Keratinocyte (primary cell): ENCODE data around the gene APBB1IP. TPM values are rescaled to one million over a fixed set of nuclear protein-coding genes. Genes with fewer than 3 reads are reported as not detected.
A peak's percentile ranks its signal among the peaks of the same experiment; 100 is the strongest.

Experiments used
- DNase-seq: peaks from one replicate; pipeline ENCODE4 v3.0.0-alpha.2; 2011; ENCODE audit warnings: low read depth, missing footprints, low spot score
- FAIRE-seq: peaks from 2 replicates; lab custom pipeline; 2011; peaks lifted over from hg19 to GRCh38; lab: Jason Lieb, UNC
- H2AFZ ChIP-seq: 2 replicates; pipeline ENCODE4 v1.6.0; 2012; ENCODE audit warnings: low read length, control low read depth, inconsistent platforms; ENCODE audit not compliant: control insufficient read depth
- H3K27ac ChIP-seq: 2 replicates; pipeline ENCODE4 v1.5.1; 2011; ENCODE audit warnings: low read length; ENCODE audit not compliant: control insufficient read depth, insufficient read depth
- H3K27me3 ChIP-seq: 3 replicates; pipeline ENCODE4 v1.6.0; 2011; ENCODE audit warnings: low read length; ENCODE audit not compliant: control insufficient read depth, insufficient read depth; ENCODE audit errors: extremely low read depth
- H3K36me3 ChIP-seq, 2 experiments: 2 replicates in 1 of 2; 3 replicates in 1 of 2; pipeline ENCODE4 v1.5.1; 2011; ENCODE audit warnings: low read length in 2 of 2, mild to moderate bottlenecking in 1 of 2; ENCODE audit not compliant: control insufficient read depth in 2 of 2, insufficient read depth in 2 of 2; ENCODE audit errors: extremely low read depth in 1 of 2
- H3K4me1 ChIP-seq: 3 replicates; pipeline ENCODE4 v1.5.1; 2011; ENCODE audit warnings: low read length; ENCODE audit not compliant: control insufficient read depth, insufficient read depth; ENCODE audit errors: extremely low read depth
- H3K4me2 ChIP-seq: 3 replicates; pipeline ENCODE4 v1.6.0; 2011; ENCODE audit warnings: low read depth, low read length; ENCODE audit not compliant: control insufficient read depth, insufficient read depth; ENCODE audit errors: extremely low read depth
- H3K4me3 ChIP-seq, 3 experiments: fragments of 200-600 bp in 1 of 3; sonication (generic) in 1 of 3; 2 replicates in 2 of 3; 3 replicates in 1 of 3; pipeline ENCODE4 v1.5.1; 2011 to 2016; ENCODE audit warnings: low read length in 3 of 3, mild to moderate bottlenecking in 3 of 3, control low read depth in 2 of 3, inconsistent platforms in 1 of 3, low read depth in 1 of 3, mixed read lengths in 1 of 3, mixed run types in 1 of 3, moderate library complexity in 1 of 3; ENCODE audit not compliant: control insufficient read depth in 2 of 3, insufficient read depth in 2 of 3; ENCODE audit errors: extremely low read depth in 1 of 3
- H3K79me2 ChIP-seq: 2 replicates; pipeline ENCODE4 v1.6.0; 2012; ENCODE audit warnings: low read length; ENCODE audit not compliant: control insufficient read depth, insufficient read depth
- H3K9ac ChIP-seq: 3 replicates; pipeline ENCODE4 v1.6.0; 2011; ENCODE audit warnings: low read length; ENCODE audit not compliant: control insufficient read depth, insufficient read depth; ENCODE audit errors: extremely low read depth
- H3K9me1 ChIP-seq: 3 replicates; pipeline ENCODE4 v1.6.0; 2011; ENCODE audit warnings: low read length; ENCODE audit not compliant: control insufficient read depth, insufficient read depth; ENCODE audit errors: extremely low read depth
- H3K9me3 ChIP-seq: 2 replicates; pipeline ENCODE4 v1.5.1; 2012; ENCODE audit warnings: low read depth, low read length; ENCODE audit not compliant: control insufficient read depth
- H4K20me1 ChIP-seq: 3 replicates; pipeline ENCODE4 v1.6.0; 2011; ENCODE audit warnings: low read length; ENCODE audit not compliant: control insufficient read depth, insufficient read depth; ENCODE audit errors: extremely low read depth
- CTCF ChIP-seq, 3 experiments: IDR thresholded peaks in 1 of 3; conservative IDR thresholded peaks in 1 of 3; optimal IDR thresholded peaks in 1 of 3; 2 replicates in 2 of 3; 3 replicates in 1 of 3; pipeline versions ENCODE3 to v1.5.1; 2011; ENCODE audit warnings: low read length in 3 of 3, mild to moderate bottlenecking in 3 of 3, moderate library complexity in 2 of 3, control low read depth in 1 of 3, inconsistent platforms in 1 of 3; ENCODE audit not compliant: insufficient read depth in 2 of 3; ENCODE audit errors: extremely low read depth in 1 of 3
- EZH2 ChIP-seq: IDR thresholded peaks from one replicate; pipeline ENCODE4 v1.6.1; 2012; ENCODE audit warnings: inconsistent platforms, mild to moderate bottlenecking, low read length, moderate library complexity
- dilution Hi-C: fragments of 300-500 bp; cut with MboI; formaldehyde crosslinking; loops from one replicate; pipeline ENCODE4 v1.7.0; 2020; ENCODE audit warnings: low sequenced_read_pairs; ENCODE audit not compliant: extremely low pct_ligation_motif_present
- polyA plus RNA-seq, 5 experiments: library from polyadenylated mRNA; depleted of rRNA in 3 of 5; stranded (reverse) in 3 of 5; stranded (forward) in 1 of 5; unstranded in 1 of 5; fragments of >200 nt; gene quantifications; 1 replicate in 1 of 5; 2 replicates in 3 of 5; 3 replicates in 1 of 5; pipeline versions ENCODE4 v1.2.1 to v1.2.3, GENCODE V29; 2011 to 2012; ENCODE audit warnings: missing spikeins in 2 of 5, low read depth in 1 of 5, low replicate concordance in 1 of 5

Gene APBB1IP
- polyA plus RNA-seq, 1 donor (not counting 4 experiments of a cell fraction or from before 2014, with no cell fraction given) = not detected

DNA sequence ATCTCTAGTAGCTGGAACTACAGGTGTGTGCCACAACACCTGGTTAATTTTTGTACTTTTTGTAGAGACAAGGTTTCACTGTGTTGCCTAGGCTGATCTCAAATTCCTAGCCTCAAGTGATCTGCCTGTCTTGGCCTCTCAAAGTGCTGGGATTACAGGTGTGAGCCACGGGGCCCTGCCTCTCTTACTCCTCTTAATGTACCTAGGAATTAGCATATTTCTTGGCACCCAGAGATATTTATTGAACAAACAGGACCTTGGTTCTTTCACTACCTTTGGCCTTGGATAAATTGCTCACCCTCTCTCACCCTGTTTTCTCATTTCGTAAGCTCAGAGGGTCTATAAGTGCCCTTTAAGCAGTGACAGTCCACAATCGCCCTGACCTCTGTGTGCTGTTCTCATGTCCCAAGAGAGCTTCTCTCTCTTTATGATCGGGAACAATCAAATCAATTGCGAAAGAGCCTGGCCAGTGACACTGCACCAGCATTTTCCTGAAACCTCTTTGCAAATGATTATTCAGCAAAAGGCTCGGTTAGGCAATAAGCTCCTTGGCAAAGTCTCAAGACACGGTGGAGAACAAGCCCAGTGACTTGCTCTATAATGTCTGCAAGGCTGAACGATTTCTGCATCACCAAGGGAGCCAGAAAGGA is 117.7 kb downstream of the APBB1IP start:
- H3K4me3 ChIP-seq = no peak overlapping the region
- no peak overlapping the region for H3K9ac ChIP-seq
- H3K4me2 ChIP-seq = no peak overlapping the region
- H4K20me1 ChIP-seq = no peaks in the 10 kb centered on the region
- H3K27ac ChIP-seq = no peak overlapping the region
- H3K36me3 ChIP-seq = no peaks in the 10 kb centered on the region
- H3K79me2 ChIP-seq = no peaks in the 10 kb centered on the region
- H3K4me1 ChIP-seq = no peaks in the 10 kb centered on the region
- TF ChIP-seq CTCF (optimal IDR thresholded peaks at IDR 0.05 in 1 of 3, IDR thresholded peaks at IDR 0.05 in 1 of 3, conservative IDR thresholded peaks at IDR 0.05 in 1 of 3; ENCODE audit: extremely low read depth in 1 of 3, insufficient read depth in 2 of 3, low read length in 3 of 3) (no peak), EZH2 (no peak)
- dilution Hi-C loops = no loop called here
- no peaks in the 10 kb centered on the region for H3K9me3 ChIP-seq
- H3K27me3 ChIP-seq = no peaks in the 10 kb centered on the region
- FAIRE-seq (no peak), DNase-seq (no peak)
- H3K9me1 ChIP-seq = no peaks in the 10 kb centered on the region
- H2AFZ ChIP-seq = no peak overlapping the region

- Histone ChIP-seq H3K9me1 (no peaks in the 10 kb centered on the region), H3K9me3 (no peaks in the 10 kb centered on the region), H3K27me3 (no peaks in the 10 kb centered on the region), H3K4me2 (no peak overlapping the region), H3K79me2 (no peaks in the 10 kb centered on the region), H3K36me3 (no peaks in the 10 kb centered on the region), H4K20me1 (no peaks in the 10 kb centered on the region), H2AFZ (no peak overlapping the region), H3K4me3 (no peak overlapping the region), H3K9ac (no peak overlapping the region), H3K27ac (no peak overlapping the region), H3K4me1 (no peaks in the 10 kb centered on the region)
- DNase-seq (peak; percentile 2), FAIRE-seq (peak; percentile 80)
- dilution Hi-C loops = no loop called here
- TF ChIP-seq EZH2 = no peak
- peak; percentile 85 to 92 (median 86) for TF ChIP-seq CTCF (optimal IDR thresholded peaks at IDR 0.05 in 1 of 3, IDR thresholded peaks at IDR 0.05 in 1 of 3, conservative IDR thresholded peaks at IDR 0.05 in 1 of 3; ENCODE audit: extremely low read depth in 1 of 3, insufficient read depth in 2 of 3, low read length in 3 of 3)
These were observed 118.9 kb downstream of the APBB1IP start for GRCh38 chr10:26556748-26557640.
